GM12864 (cell line): ENCODE data around the gene ZSCAN21.

Experiments used
- DNase-seq: peaks from one replicate; pipeline ENCODE4 v3.0.0-alpha.2; 2011; ENCODE audit warnings: low read depth
- H3K4me3 ChIP-seq: 2 replicates; pipeline ENCODE4 v1.5.1; 2011; ENCODE audit warnings: mild to moderate bottlenecking, low read depth, low read length, control low read depth
- TF ChIP-seq, protein P1 (sequence below): IDR thresholded peaks from 2 replicates; pipeline ENCODE4 v1.5.1; 2011; ENCODE audit warnings: low read depth, mild to moderate bottlenecking, moderate library complexity, low read length, control low read depth, inconsistent platforms; ENCODE audit errors: missing control alignments

The ZSCAN21 gene

DNA sequence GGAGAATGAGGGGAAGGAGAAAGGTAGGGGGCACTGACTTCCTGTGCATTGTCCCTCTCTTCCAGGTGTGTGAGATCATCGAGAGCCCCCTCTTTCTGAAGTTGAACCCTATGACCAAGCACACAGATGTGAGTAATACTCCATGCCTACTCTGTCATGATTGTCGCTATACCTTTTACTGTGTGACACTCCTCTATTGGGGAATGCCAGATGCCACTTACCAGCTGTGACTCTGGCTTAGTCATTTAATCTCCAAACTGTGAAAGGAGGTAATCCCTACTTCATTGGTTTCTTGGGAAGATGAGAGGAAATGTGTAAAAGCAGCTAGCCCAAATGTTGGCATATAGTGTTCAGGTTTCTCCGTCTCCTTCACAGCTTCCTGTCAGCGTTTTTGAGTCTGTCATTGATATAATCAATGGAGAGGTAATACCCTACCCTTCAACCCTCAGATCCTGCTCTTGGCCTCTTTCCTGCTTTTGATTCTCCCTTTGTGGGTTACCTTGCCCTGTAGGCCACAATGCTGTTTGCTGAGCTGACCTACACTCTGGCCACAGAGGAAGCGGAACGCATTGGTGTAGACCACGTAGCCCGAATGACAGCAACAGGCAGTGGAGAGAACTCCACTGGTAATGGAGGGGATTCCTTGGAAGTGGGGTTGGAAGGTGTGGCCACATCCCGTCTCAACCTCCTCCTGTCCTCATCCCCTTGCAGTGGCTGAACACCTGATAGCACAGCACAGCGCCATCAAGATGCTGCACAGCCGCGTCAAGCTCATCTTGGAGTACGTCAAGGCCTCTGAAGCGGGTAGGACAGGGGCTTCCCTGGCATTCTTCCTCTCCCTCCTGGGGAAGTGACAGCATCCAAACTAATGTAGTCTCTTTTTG, 41.2 kb downstream of the ZSCAN21 start:
- no peak overlapping the region for H3K4me3 ChIP-seq
- DNase-seq = no peak
- TF ChIP-seq, protein P1, sequence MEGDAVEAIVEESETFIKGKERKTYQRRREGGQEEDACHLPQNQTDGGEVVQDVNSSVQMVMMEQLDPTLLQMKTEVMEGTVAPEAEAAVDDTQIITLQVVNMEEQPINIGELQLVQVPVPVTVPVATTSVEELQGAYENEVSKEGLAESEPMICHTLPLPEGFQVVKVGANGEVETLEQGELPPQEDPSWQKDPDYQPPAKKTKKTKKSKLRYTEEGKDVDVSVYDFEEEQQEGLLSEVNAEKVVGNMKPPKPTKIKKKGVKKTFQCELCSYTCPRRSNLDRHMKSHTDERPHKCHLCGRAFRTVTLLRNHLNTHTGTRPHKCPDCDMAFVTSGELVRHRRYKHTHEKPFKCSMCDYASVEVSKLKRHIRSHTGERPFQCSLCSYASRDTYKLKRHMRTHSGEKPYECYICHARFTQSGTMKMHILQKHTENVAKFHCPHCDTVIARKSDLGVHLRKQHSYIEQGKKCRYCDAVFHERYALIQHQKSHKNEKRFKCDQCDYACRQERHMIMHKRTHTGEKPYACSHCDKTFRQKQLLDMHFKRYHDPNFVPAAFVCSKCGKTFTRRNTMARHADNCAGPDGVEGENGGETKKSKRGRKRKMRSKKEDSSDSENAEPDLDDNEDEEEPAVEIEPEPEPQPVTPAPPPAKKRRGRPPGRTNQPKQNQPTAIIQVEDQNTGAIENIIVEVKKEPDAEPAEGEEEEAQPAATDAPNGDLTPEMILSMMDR = no peak

GRCh38 chr7:100091411-100092181, 42.0 kb downstream of the ZSCAN21 start:
- TF ChIP-seq, protein P1 = no peak
- DNase-seq = no peak
- no peak overlapping the region for H3K4me3 ChIP-seq

DNA sequence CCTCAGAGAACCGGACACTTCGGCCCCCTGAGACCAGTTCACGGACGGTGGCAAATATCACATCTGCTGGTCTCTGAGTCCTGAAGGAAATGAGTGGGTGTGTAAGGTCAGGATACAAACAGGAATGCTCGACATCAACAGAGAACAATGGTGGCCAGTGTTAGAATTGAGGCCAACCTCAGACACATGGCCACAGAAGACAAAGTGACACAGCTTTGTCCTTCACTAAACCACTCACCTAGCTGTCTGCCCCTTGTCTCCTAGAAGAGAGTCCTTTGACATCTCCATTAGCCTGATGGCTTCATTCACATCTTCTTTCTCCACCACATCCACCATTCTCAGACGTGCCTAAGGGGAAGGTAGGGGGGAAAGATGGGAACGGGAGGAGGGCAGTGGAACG, 43.5 kb downstream of the ZSCAN21 start:
- TF ChIP-seq, protein P1 = no peak
- no peak for DNase-seq
- H3K4me3 ChIP-seq = no peak overlapping the region

- no peak overlapping the region for H3K4me3 ChIP-seq
- TF ChIP-seq, protein P1 = no peak
- no peak for DNase-seq
Measured at GRCh38 chr7:100093498-100093897, 43.9 kb downstream of the ZSCAN21 start.

DNA sequence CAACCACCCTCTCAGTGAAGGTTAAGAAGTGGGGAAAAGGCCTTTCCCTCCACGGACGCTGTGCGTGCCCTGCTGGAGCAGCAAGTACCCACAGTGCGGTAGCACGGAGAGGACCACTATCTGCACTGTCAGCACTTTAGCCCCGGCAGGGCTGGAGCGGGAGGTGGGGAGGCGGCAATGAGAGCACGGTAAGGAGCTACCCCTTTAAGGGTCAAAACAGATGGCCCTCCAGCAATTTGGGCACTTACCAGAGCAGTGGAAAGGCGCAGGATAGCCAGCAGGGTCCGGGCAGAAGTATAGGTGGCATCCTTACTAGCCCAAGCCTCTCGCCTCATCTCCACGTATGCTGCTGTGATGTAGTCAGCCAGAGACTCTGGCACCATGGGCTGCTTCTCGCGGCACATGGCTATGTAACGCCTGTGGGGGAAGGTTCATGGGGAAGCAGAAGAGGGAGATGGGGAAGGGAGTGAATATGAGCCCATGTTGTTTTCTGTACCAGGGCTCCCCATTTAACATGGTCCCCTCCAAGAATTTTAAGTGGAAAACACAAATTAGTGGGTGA, 44.4 kb downstream of the ZSCAN21 start:
- TF ChIP-seq, protein P1 = no peak
- H3K4me3 ChIP-seq = no peak overlapping the region
- DNase-seq = no peak

- TF ChIP-seq, protein P1 = no peak
- DNase-seq = no peak
- no peak overlapping the region for H3K4me3 ChIP-seq
Measured at GRCh38 chr7:100095289-100095688, 45.7 kb downstream of the ZSCAN21 start.
